Measurements from ENCODE around the gene CBFA2T2.

CBFA2T2 gene

GRCh38 chr20:33656010-33656782, 166.3 kb downstream of the CBFA2T2 start:
- no peak for DNase-seq

- no peak for DNase-seq
These were observed 167.1 kb downstream of the CBFA2T2 start for GRCh38 chr20:33656783-33657703.

GRCh38 chr20:33657704-33658095, 167.8 kb downstream of the CBFA2T2 start:
- DNase-seq = no peak

- DNase-seq = no peak
These were observed 168.6 kb downstream of the CBFA2T2 start for GRCh38 chr20:33658510-33658909.

- no peak for DNase-seq
These were observed 169.0 kb downstream of the CBFA2T2 start for GRCh38 chr20:33658929-33659328.

GRCh38 chr20:33659341-33660034, 169.6 kb downstream of the CBFA2T2 start:
- DNase-seq = no peak

- no peak for DNase-seq
These were observed 170.3 kb downstream of the CBFA2T2 start for GRCh38 chr20:33660035-33660684.

GRCh38 chr20:33660685-33661058, 170.8 kb downstream of the CBFA2T2 start:
- DNase-seq = no peak

- DNase-seq = no peak
These were observed 172.3 kb downstream of the CBFA2T2 start, which contains the start of gene C20orf144 for GRCh38 chr20:33662172-33662571. TSS of gene C20orf144 (plus strand) at chr20:33662327. CDS start at chr20:33662346, 19 bp downstream.

- peak; percentile 84 for DNase-seq
These were observed 173.5 kb downstream of the CBFA2T2 start for GRCh38 chr20:33663161-33664084.

- DNase-seq = no peak
These were observed 174.3 kb downstream of the CBFA2T2 start for GRCh38 chr20:33664085-33664761.

GRCh38 chr20:33664762-33665144, 174.9 kb downstream of the CBFA2T2 start:
- no peak for DNase-seq

- peak; percentile 83 for DNase-seq
These were observed 176.7 kb downstream of the CBFA2T2 start, which contains the start of gene ACTL10 for GRCh38 chr20:33666293-33667244. TSS of gene ACTL10 (plus strand) at chr20:33666943. CDS start at chr20:33667498, 555 bp downstream.

GRCh38 chr20:33667245-33667675, 177.4 kb downstream of the CBFA2T2 start:
- peak; percentile 45 for DNase-seq

- peak; percentile 69 for DNase-seq
These were observed 178.0 kb downstream of the CBFA2T2 start for GRCh38 chr20:33667676-33668465.

- DNase-seq = no peak
These were observed 178.7 kb downstream of the CBFA2T2 start for GRCh38 chr20:33668466-33669155.

- DNase-seq = no peak
These were observed 179.3 kb downstream of the CBFA2T2 start for GRCh38 chr20:33669224-33669623.
